WTC11 (cell line): Measurements from ENCODE around the gene CPT1B. TPM values are rescaled to one million over a fixed set of nuclear protein-coding genes. Genes with fewer than 3 reads are reported as not detected.

Source experiments
- ATAC-seq: fragments of 200-7000 bp; cut with Tn5 transposase; 2 replicates; pipeline ENCODE4 v1.10.0; 2021; ENCODE audit warnings: mild to moderate bottlenecking, moderate library complexity
- CTCF ChIA-PET: fragments of 300-600 bp; sonication (Branson Sonifier 250); formaldehyde crosslinking; loops from one replicate; lab custom pipeline; 2021; ENCODE audit warnings: antibody characterized with exemption; lab: Charles Lee
- POLR2A ChIA-PET: fragments of 350-600 bp; sonication (Branson Sonifier 250); formaldehyde crosslinking; loops from one replicate; lab custom pipeline; 2021; ENCODE audit warnings: antibody characterized with exemption; lab: Charles Lee
- DNase-seq: peaks from one replicate; pipeline ENCODE4 v3.0.0; 2021; ENCODE audit warnings: low spot score
- H3K27ac Mint-ChIP-seq: 2 replicates; pipeline ENCODE4 v1.8.0; 2021; ENCODE audit warnings: mixed read lengths
- H3K27me3 Mint-ChIP-seq: 2 replicates; pipeline ENCODE4 v1.8.0; 2021; ENCODE audit warnings: low read depth, mild to moderate bottlenecking, moderate library complexity, mixed read lengths
- H3K36me3 Mint-ChIP-seq: 2 replicates; pipeline ENCODE4 v1.8.0; 2021; ENCODE audit warnings: mixed read lengths
- H3K4me1 Mint-ChIP-seq: 2 replicates; pipeline ENCODE4 v1.8.0; 2022; ENCODE audit warnings: mixed read lengths
- H3K4me3 Mint-ChIP-seq: 2 replicates; pipeline ENCODE4 v1.8.0; 2021; ENCODE audit warnings: mild to moderate bottlenecking, moderate library complexity, mixed read lengths
- H3K9me3 Mint-ChIP-seq: 2 replicates; pipeline ENCODE4 v1.8.0; 2021; ENCODE audit warnings: mixed read lengths
- CBFB ChIP-seq: sonication (generic); formaldehyde crosslinking; IDR thresholded peaks from 2 replicates; pipeline ENCODE4 v1.8.1; 2022; ENCODE audit warnings: mild to moderate bottlenecking, low read depth, missing genetic modification reagents
- GRHL2 ChIP-seq: fragments of 250-450 bp; sonication (Bioruptor Pico); IDR thresholded peaks from 2 replicates; pipeline ENCODE4 v1.8.0; 2022; ENCODE audit warnings: mild to moderate bottlenecking, moderate library complexity; ENCODE audit not compliant: insufficient replicate concordance, severe bottlenecking
- GTF2I ChIP-seq: fragments of 250-450 bp; sonication (Bioruptor Pico); conservative IDR thresholded peaks from 2 replicates; pipeline ENCODE4 v1.4.0; 2021; ENCODE audit warnings: mild to moderate bottlenecking
- IRF2 ChIP-seq: sonication (generic); formaldehyde crosslinking; IDR thresholded peaks from 2 replicates; pipeline ENCODE4 v1.8.0; 2022; ENCODE audit warnings: low read depth, missing genetic modification reagents, borderline replicate concordance
- JUN ChIP-seq: sonication (generic); formaldehyde crosslinking; IDR thresholded peaks from 2 replicates; pipeline ENCODE4 v1.8.0; 2023; ENCODE audit warnings: mild to moderate bottlenecking, missing genetic modification reagents
- NFATC4 ChIP-seq: fragments of 250-450 bp; sonication (Bioruptor Pico); IDR thresholded peaks from 2 replicates; pipeline ENCODE4 v1.9.0; 2021; ENCODE audit warnings: mild to moderate bottlenecking
- NR1H2 ChIP-seq: sonication (generic); formaldehyde crosslinking; IDR thresholded peaks from 2 replicates; pipeline ENCODE4 v1.9.0; 2021; ENCODE audit warnings: mild to moderate bottlenecking, moderate library complexity, missing genetic modification reagents
- NR2C2 ChIP-seq: sonication (generic); formaldehyde crosslinking; IDR thresholded peaks from 2 replicates; pipeline ENCODE4 v1.8.0; 2022; ENCODE audit warnings: mild to moderate bottlenecking, missing genetic modification reagents
- OVOL2 ChIP-seq: fragments of 250-450 bp; sonication (Bioruptor Pico); IDR thresholded peaks from 2 replicates; pipeline ENCODE4 v1.9.0; 2021; ENCODE audit warnings: mild to moderate bottlenecking, borderline replicate concordance
- TEAD4 ChIP-seq: sonication (generic); formaldehyde crosslinking; IDR thresholded peaks from 2 replicates; pipeline ENCODE4 v1.8.0; 2022; ENCODE audit warnings: mild to moderate bottlenecking, missing genetic modification reagents
- TP53 ChIP-seq: sonication (generic); formaldehyde crosslinking; IDR thresholded peaks from 2 replicates; pipeline ENCODE4 v1.8.1; 2023; ENCODE audit warnings: mild to moderate bottlenecking, missing genetic modification reagents
- ZNF317 ChIP-seq: sonication (generic); formaldehyde crosslinking; IDR thresholded peaks from 2 replicates; pipeline ENCODE4 v1.8.1; 2023; ENCODE audit warnings: low read depth, mild to moderate bottlenecking, moderate library complexity, missing genetic modification reagents, borderline replicate concordance
- ZNF423 ChIP-seq: fragments of 250-450 bp; sonication (Bioruptor Pico); IDR thresholded peaks from 2 replicates; pipeline ENCODE4 v2.1.2; 2022; ENCODE audit warnings: mild to moderate bottlenecking, moderate library complexity
- total RNA-seq: library from RNA; stranded (reverse); gene quantifications from 3 replicates; pipeline ENCODE4 v1.2.3, GENCODE V29; 2021
- TF ChIP-seq, protein P1 (sequence below): sonication (generic); formaldehyde crosslinking; IDR thresholded peaks from 2 replicates; pipeline ENCODE4 v1.8.1; 2023; ENCODE audit warnings: mild to moderate bottlenecking, moderate library complexity, missing genetic modification reagents
- TF ChIP-seq, protein P2 (sequence below): fragments of 250-450 bp; sonication (Bioruptor Pico); IDR thresholded peaks from 2 replicates; pipeline ENCODE4 v1.9.0; 2021; ENCODE audit warnings: moderate library complexity, mild to moderate bottlenecking, inconsistent platforms, borderline replicate concordance
- TF ChIP-seq, protein P3 (sequence below): sonication (generic); formaldehyde crosslinking; IDR thresholded peaks from 2 replicates; pipeline ENCODE4 v1.8.0; 2022; ENCODE audit warnings: mild to moderate bottlenecking, missing genetic modification reagents
- TF ChIP-seq, protein P4 (sequence below): sonication (generic); formaldehyde crosslinking; IDR thresholded peaks from 2 replicates; pipeline ENCODE4 v1.8.1; 2023; ENCODE audit warnings: mild to moderate bottlenecking, missing genetic modification reagents
- TF ChIP-seq, protein P5 (sequence below): sonication (generic); formaldehyde crosslinking; IDR thresholded peaks from 2 replicates; pipeline ENCODE4 v1.8.1; 2022; ENCODE audit warnings: low read depth, missing genetic modification reagents, borderline replicate concordance

The CPT1B gene
- total RNA-seq, 1 experiment from 2014 or later: 33.7 TPM

DNA sequence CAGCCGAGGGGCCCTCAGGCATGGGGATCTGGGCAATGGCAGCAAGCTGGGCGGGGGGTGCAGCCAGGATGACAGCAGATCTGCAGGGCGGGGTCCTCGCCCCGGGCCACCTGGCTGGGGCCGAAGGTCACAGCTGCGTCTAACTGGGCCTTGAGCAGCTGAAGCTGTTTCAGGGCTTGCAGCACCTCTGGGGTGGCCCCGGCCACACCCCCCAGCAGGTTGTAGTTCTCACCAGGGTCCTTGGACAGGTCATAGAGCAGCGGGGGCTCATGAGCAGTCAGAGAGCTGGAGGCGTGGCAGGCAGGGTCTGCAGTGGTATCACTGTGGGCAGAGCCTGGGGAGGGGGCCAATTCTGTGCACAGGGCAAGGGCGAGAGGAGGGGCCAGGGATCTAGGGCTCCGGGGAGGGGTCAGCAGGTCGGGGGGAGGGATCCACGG, 46.9 kb upstream of the CPT1B start:
- no peaks in the 10 kb centered on the region for H3K36me3 Mint-ChIP-seq
- no peak overlapping the region for H3K4me3 Mint-ChIP-seq
- no peaks in the 10 kb centered on the region for H3K9me3 Mint-ChIP-seq
- POLR2A ChIA-PET: no interaction called here
- DNase-seq: no peak
- CTCF ChIA-PET: interaction anchor here (0.6 to 4.5 kb wide), 6 partner anchors 16 to 73 kb away, joined by 3 to 78 read pairs (median 18); partner anchors contain the start of gene SYCE3
- H3K27me3 Mint-ChIP-seq: peaks cover 24% of the 10 kb centered on the region
- no peak for TF ChIP-seq CBFB
- TF ChIP-seq NR1H2 (CRISPR knock-in tag): no peak
- TF ChIP-seq IRF2: no peak
- H3K27ac Mint-ChIP-seq: no peak overlapping the region
- peaks cover 27% of the 10 kb centered on the region for H3K4me1 Mint-ChIP-seq
- no peak for ATAC-seq

DNA sequence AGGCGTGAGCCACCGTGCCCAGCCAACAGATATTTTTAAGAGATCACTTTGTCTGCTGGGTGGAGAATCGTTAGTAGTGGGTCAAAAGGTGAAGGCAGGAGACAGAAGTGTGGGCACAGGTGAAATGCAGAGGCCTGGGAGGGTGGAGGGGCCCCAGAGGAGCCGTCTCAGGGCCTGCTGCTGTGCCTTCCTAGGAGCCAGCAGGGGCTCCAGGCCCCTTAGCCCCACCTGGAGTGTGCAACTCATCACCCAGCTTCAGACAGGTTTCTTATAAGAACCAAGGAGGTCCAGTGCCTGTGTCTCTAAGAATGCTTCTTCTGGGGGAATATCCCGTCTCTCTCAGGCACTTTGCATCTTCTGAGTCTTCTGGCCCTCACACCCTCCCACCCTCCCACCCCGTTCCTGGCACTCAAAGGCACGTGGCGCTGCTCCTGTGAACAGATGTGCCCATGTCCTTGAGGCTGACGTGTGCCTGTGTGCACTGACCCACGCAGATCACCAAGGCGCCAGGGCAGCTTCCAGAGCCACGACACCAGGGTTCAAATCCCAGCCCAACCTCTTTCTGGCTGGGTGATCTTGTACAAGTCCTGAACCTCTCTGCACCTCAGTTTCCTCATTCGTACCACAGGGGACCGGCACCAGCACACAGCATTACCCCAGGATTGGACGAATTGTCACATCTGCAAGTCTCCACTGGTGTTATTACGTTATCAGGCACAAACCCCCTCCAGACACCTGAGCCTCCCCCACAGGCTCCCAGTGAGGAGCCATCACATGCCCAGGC, 46.3 kb upstream of the CPT1B start:
- H3K36me3 Mint-ChIP-seq: no peaks in the 10 kb centered on the region
- no peak for DNase-seq
- H3K27me3 Mint-ChIP-seq: peaks cover 21% of the 10 kb centered on the region
- POLR2A ChIA-PET: no interaction called here
- CTCF ChIA-PET: interaction anchor here (0.6 to 4.5 kb wide), 3 partner anchors 16 to 75 kb away, joined by 3 to 59 read pairs (median 4); no protein-coding TSS in a partner anchor
- H3K4me1 Mint-ChIP-seq: peaks cover 32% of the 10 kb centered on the region
- ATAC-seq: no peak
- H3K9me3 Mint-ChIP-seq: no peaks in the 10 kb centered on the region
- TF ChIP-seq ZNF317 (CRISPR knock-in tag) (no peak), TP53 (CRISPR knock-in tag) (no peak), OVOL2 (CRISPR knock-in tag) (no peak), NR2C2 (CRISPR knock-in tag) (no peak), JUN (CRISPR knock-in tag) (no peak), GRHL2 (CRISPR knock-in tag) (no peak), ZNF423 (CRISPR knock-in tag) (no peak), NFATC4 (no peak)
- TF ChIP-seq, protein P1, sequence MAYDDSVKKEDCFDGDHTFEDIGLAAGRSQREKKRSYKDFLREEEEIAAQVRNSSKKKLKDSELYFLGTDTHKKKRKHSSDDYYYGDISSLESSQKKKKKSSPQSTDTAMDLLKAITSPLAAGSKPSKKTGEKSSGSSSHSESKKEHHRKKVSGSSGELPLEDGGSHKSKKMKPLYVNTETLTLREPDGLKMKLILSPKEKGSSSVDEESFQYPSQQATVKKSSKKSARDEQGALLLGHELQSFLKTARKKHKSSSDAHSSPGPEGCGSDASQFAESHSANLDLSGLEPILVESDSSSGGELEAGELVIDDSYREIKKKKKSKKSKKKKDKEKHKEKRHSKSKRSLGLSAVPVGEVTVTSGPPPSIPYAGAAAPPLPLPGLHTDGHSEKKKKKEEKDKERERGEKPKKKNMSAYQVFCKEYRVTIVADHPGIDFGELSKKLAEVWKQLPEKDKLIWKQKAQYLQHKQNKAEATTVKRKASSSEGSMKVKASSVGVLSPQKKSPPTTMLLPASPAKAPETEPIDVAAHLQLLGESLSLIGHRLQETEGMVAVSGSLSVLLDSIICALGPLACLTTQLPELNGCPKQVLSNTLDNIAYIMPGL: no peak
- TF ChIP-seq, protein P2, sequence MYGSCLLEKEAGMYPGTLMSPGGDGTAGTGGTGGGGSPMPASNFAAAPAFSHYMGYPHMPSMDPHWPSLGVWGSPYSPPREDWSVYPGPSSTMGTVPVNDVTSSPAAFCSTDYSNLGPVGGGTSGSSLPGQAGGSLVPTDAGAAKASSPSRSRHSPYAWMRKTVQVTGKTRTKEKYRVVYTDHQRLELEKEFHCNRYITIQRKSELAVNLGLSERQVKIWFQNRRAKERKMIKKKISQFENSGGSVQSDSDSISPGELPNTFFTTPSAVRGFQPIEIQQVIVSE (CRISPR knock-in tag): no peak
- TF ChIP-seq, protein P3, sequence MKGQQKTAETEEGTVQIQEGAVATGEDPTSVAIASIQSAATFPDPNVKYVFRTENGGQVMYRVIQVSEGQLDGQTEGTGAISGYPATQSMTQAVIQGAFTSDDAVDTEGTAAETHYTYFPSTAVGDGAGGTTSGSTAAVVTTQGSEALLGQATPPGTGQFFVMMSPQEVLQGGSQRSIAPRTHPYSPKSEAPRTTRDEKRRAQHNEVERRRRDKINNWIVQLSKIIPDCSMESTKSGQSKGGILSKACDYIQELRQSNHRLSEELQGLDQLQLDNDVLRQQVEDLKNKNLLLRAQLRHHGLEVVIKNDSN: no peak
- H3K27ac Mint-ChIP-seq: no peak overlapping the region
- H3K4me3 Mint-ChIP-seq: no peak overlapping the region

DNA sequence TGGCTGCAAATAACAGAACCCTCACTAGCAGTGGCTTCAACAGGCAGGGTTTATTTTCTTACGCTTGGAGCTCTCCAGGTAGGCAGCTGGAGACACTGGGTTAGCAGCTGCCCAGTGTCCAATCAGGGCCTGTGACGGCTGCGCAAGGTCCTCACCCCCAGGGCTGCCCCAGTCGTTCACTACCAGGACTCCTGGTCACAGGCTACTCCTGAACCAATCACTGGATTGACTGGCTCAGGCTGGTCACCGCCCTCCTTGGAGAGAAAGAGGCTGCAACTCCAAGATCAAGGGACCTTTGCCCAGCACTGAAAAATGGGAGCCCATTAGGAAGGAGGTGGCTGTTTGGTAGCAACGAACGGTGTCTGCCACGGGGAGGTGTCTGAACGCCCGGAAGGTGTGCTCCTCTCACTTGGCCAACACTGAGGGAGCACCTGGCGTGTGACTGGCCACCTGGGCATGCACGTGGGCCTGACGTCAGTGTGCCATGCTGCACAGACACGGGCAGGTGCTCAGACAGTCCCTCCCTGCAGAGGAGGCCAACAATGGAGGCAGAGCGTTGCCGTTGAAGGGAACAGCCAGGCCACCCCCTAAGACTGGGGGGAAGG, 44.6 kb upstream of the CPT1B start:
- Mint-ChIP-seq H3K4me1 (peaks cover 24% of the 10 kb centered on the region), H3K9me3 (no peaks in the 10 kb centered on the region), H3K27me3 (peaks cover 16% of the 10 kb centered on the region; the same call in 1 of the 2 replicates), H3K27ac (no peak overlapping the region), H3K4me3 (no peak overlapping the region), H3K36me3 (no peaks in the 10 kb centered on the region)
- no peak for DNase-seq
- ChIA-PET CTCF (interaction anchor here (2.8 kb wide), 1 partner anchor 73 kb away, joined by 33 read pairs; no protein-coding TSS in a partner anchor), POLR2A (no interaction called here)
- no peak for ATAC-seq
- TF ChIP-seq, protein P4, sequence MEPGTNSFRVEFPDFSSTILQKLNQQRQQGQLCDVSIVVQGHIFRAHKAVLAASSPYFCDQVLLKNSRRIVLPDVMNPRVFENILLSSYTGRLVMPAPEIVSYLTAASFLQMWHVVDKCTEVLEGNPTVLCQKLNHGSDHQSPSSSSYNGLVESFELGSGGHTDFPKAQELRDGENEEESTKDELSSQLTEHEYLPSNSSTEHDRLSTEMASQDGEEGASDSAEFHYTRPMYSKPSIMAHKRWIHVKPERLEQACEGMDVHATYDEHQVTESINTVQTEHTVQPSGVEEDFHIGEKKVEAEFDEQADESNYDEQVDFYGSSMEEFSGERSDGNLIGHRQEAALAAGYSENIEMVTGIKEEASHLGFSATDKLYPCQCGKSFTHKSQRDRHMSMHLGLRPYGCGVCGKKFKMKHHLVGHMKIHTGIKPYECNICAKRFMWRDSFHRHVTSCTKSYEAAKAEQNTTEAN (CRISPR knock-in tag): no peak
- TF ChIP-seq, protein P5, sequence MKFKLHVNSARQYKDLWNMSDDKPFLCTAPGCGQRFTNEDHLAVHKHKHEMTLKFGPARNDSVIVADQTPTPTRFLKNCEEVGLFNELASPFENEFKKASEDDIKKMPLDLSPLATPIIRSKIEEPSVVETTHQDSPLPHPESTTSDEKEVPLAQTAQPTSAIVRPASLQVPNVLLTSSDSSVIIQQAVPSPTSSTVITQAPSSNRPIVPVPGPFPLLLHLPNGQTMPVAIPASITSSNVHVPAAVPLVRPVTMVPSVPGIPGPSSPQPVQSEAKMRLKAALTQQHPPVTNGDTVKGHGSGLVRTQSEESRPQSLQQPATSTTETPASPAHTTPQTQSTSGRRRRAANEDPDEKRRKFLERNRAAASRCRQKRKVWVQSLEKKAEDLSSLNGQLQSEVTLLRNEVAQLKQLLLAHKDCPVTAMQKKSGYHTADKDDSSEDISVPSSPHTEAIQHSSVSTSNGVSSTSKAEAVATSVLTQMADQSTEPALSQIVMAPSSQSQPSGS (CRISPR knock-in tag): no peak
- TF ChIP-seq TP53 (CRISPR knock-in tag): no peak
- no peak for TF ChIP-seq GTF2I (CRISPR knock-in tag)
- TF ChIP-seq TEAD4 (CRISPR knock-in tag): no peak
